ENCODE data around the gene GXYLT1. TPM values are rescaled to one million over a fixed set of nuclear protein-coding genes. Genes with fewer than 3 reads are reported as not detected.

The GXYLT1 gene
- polyA plus RNA-seq, 1 of the 3 experiments (the other 2 are of a cell fraction): 5.0 TPM

DNA sequence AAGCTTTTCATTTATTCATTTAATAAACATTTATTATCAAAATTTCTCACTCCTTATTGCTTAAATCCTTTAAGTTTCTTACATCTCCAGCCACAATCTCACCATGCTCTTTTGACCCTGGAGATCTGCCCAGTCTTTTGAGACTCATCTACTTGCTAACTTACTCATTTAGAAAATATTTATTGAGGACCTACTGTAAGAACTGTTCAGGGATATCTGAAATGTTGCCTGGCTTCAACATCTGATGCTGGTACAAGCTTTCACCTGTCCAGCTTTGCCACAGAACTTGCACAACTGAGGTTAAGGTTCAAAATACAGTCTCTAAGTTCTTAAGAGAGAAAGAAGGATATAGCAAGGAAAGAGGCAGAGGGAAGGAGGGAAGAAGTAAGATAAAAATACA lies 17.5 kb upstream of the GXYLT1 start:
- POLR2A ChIA-PET: no interaction called here

DNA sequence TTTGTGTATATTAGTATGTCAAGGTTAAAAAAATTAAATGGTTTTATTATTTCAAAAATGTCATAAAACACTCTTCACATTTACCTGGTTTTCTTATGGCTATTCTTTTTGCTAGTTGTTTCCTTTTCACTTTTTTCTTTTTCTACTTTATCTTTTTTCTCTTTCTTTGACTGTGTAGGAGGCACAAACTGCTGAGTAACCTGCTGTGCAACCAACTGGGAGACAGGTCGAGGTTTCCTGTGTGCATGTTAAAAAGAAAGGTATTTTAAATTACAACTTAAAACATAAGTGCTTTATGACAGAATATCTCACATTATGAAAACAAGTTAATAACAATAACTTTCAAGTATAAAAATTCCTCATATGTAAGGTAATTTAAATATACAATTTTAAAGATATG lies 16.9 kb upstream of the GXYLT1 start:
- Histone ChIP-seq H4K20me1 (ENCODE audit: insufficient read depth) (no peaks in the 10 kb centered on the region), H3K27me3 (ENCODE audit: insufficient read depth) (no peaks in the 10 kb centered on the region), H3K9me2 (no peaks in the 10 kb centered on the region), H2AFZ (ENCODE audit: low read depth) (no peak overlapping the region), H3F3A (replicated peaks; ENCODE audit: insufficient read depth) (peaks cover 18% of the 10 kb centered on the region), H3K9ac (no peak overlapping the region), H3K4me3 (ENCODE audit: low read depth in 2 of 2, low read length in 1 of 2) (no peak overlapping the region), H3K79me2 (ENCODE audit: insufficient read depth) (no peaks in the 10 kb centered on the region; the same call in 1 of the 2 replicates), H3K27ac (ENCODE audit: low read depth in 2 of 2, low read length in 1 of 2) (no peak overlapping the region), H3K9me3 (no peaks in the 10 kb centered on the region), H3K36me3 (replicated peaks in 1 of 2; ENCODE audit: control insufficient read depth in 1 of 2, insufficient read depth in 2 of 2, low read length in 1 of 2) (peaks cover 35 to 36% of the 10 kb centered on the region in 2 experiments), H3K4me2 (no peak overlapping the region), H3K4me1 (ENCODE audit: control insufficient read depth in 1 of 2, insufficient read depth in 2 of 2, low read depth in 1 of 2, low read length in 1 of 2) (peaks cover 0 to 23% of the 10 kb centered on the region in 2 experiments; a peak in 2 of 4 replicates)
- 83% methylated on average over 1 of the region's 1 CpG for WGBS (ENCODE audit: low lambda C conversion rate)
- ChIA-PET CTCF (interaction anchor here (1.1 kb wide), 1 partner anchor 211 kb away, joined by 3 read pairs; no protein-coding TSS in a partner anchor), POLR2A (no interaction called here)
- no peak for DNase-seq
- TF ChIP-seq SMC3 (IDR thresholded peaks at IDR 0.05; ENCODE audit: low read depth, low read length) (no peak), RCOR1 (IDR thresholded peaks at IDR 0.05; ENCODE audit: low read length) (no peak), POLR2AphosphoS5 (IDR thresholded peaks at IDR 0.05; ENCODE audit: low read depth, low read length) (no peak), EZH2phosphoT487 (IDR thresholded peaks at IDR 0.05; ENCODE audit: borderline replicate concordance, low read depth) (no peak), ELF1 (IDR thresholded peaks at IDR 0.05) (no peak), EP300 (IDR thresholded peaks at IDR 0.05; ENCODE audit: borderline replicate concordance in 1 of 2, low read depth in 1 of 2, low read length in 1 of 2) (no peak), NFIC (IDR thresholded peaks at IDR 0.05; ENCODE audit: borderline replicate concordance) (no peak), TAF1 (IDR thresholded peaks at IDR 0.05; ENCODE audit: borderline replicate concordance, low read depth, low read length) (no peak), SIN3A (IDR thresholded peaks at IDR 0.05; ENCODE audit: borderline replicate concordance, low read depth, low read length) (no peak), GATA2 (CRISPR knock-in tag; IDR thresholded peaks at IDR 0.05) (no peak)
- TF ChIP-seq, protein P1, sequence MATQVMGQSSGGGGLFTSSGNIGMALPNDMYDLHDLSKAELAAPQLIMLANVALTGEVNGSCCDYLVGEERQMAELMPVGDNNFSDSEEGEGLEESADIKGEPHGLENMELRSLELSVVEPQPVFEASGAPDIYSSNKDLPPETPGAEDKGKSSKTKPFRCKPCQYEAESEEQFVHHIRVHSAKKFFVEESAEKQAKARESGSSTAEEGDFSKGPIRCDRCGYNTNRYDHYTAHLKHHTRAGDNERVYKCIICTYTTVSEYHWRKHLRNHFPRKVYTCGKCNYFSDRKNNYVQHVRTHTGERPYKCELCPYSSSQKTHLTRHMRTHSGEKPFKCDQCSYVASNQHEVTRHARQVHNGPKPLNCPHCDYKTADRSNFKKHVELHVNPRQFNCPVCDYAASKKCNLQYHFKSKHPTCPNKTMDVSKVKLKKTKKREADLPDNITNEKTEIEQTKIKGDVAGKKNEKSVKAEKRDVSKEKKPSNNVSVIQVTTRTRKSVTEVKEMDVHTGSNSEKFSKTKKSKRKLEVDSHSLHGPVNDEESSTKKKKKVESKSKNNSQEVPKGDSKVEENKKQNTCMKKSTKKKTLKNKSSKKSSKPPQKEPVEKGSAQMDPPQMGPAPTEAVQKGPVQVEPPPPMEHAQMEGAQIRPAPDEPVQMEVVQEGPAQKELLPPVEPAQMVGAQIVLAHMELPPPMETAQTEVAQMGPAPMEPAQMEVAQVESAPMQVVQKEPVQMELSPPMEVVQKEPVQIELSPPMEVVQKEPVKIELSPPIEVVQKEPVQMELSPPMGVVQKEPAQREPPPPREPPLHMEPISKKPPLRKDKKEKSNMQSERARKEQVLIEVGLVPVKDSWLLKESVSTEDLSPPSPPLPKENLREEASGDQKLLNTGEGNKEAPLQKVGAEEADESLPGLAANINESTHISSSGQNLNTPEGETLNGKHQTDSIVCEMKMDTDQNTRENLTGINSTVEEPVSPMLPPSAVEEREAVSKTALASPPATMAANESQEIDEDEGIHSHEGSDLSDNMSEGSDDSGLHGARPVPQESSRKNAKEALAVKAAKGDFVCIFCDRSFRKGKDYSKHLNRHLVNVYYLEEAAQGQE (IDR thresholded peaks at IDR 0.05; ENCODE audit: low read depth, low read length): no peak
- TF ChIP-seq, protein P2, sequence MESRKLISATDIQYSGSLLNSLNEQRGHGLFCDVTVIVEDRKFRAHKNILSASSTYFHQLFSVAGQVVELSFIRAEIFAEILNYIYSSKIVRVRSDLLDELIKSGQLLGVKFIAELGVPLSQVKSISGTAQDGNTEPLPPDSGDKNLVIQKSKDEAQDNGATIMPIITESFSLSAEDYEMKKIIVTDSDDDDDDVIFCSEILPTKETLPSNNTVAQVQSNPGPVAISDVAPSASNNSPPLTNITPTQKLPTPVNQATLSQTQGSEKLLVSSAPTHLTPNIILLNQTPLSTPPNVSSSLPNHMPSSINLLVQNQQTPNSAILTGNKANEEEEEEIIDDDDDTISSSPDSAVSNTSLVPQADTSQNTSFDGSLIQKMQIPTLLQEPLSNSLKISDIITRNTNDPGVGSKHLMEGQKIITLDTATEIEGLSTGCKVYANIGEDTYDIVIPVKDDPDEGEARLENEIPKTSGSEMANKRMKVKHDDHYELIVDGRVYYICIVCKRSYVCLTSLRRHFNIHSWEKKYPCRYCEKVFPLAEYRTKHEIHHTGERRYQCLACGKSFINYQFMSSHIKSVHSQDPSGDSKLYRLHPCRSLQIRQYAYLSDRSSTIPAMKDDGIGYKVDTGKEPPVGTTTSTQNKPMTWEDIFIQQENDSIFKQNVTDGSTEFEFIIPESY (IDR thresholded peaks at IDR 0.05; ENCODE audit: borderline replicate concordance, low read depth): no peak

More for the DNA sequence above, 17.5 kb upstream of the GXYLT1 start:
- no peak overlapping the region for H3K4me3 ChIP-seq (ENCODE audit: low read depth in 2 of 2, low read length in 1 of 2)
- CTCF ChIA-PET: no interaction called here
- H3K79me2 ChIP-seq (ENCODE audit: insufficient read depth): no peaks in the 10 kb centered on the region; the same call in 1 of the 2 replicates
- H3K27ac ChIP-seq (ENCODE audit: low read depth in 2 of 2, low read length in 1 of 2): peak overlapping the region in 1 of 2 experiments; percentile 21; a peak in 1 of 4 replicates
- no peaks in the 10 kb centered on the region for H3K27me3 ChIP-seq (ENCODE audit: insufficient read depth)
- no peak overlapping the region for H3K9ac ChIP-seq
- H3K9me2 ChIP-seq: no peaks in the 10 kb centered on the region
- peak overlapping the region; percentile 15; the same call in 1 of the 2 replicates for H3K4me2 ChIP-seq
- H3K4me1 ChIP-seq (ENCODE audit: control insufficient read depth in 1 of 2, insufficient read depth in 2 of 2, low read depth in 1 of 2, low read length in 1 of 2): peaks cover 0 to 23% of the 10 kb centered on the region in 2 experiments; a peak in 2 of 4 replicates
- H3F3A ChIP-seq (replicated peaks; ENCODE audit: insufficient read depth): peaks cover 18% of the 10 kb centered on the region
- no peaks in the 10 kb centered on the region for H4K20me1 ChIP-seq (ENCODE audit: insufficient read depth)
- DNase-seq: no peak
- H2AFZ ChIP-seq (ENCODE audit: low read depth): no peak overlapping the region
- peaks cover 35 to 36% of the 10 kb centered on the region in 2 experiments for H3K36me3 ChIP-seq (replicated peaks in 1 of 2; ENCODE audit: control insufficient read depth in 1 of 2, insufficient read depth in 2 of 2, low read length in 1 of 2)
- TF ChIP-seq GATA2 (CRISPR knock-in tag; IDR thresholded peaks at IDR 0.05): no peak
- TF ChIP-seq, protein P3, sequence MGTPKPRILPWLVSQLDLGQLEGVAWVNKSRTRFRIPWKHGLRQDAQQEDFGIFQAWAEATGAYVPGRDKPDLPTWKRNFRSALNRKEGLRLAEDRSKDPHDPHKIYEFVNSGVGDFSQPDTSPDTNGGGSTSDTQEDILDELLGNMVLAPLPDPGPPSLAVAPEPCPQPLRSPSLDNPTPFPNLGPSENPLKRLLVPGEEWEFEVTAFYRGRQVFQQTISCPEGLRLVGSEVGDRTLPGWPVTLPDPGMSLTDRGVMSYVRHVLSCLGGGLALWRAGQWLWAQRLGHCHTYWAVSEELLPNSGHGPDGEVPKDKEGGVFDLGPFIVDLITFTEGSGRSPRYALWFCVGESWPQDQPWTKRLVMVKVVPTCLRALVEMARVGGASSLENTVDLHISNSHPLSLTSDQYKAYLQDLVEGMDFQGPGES (IDR thresholded peaks at IDR 0.05; ENCODE audit: low read depth, low read length): no peak
- peak; percentile 13; the same call in 1 of the 2 replicates for TF ChIP-seq JUND (IDR thresholded peaks at IDR 0.05)
- TF ChIP-seq NRF1 (IDR thresholded peaks at IDR 0.05; ENCODE audit: low read depth, low read length): no peak
- TF ChIP-seq RXRA (IDR thresholded peaks at IDR 0.05; ENCODE audit: borderline replicate concordance, low read depth): 0 out of 2 replicates have a peak, but pooled peaks have one; percentile 15
- TF ChIP-seq SIN3A (IDR thresholded peaks at IDR 0.05; ENCODE audit: borderline replicate concordance, low read depth, low read length): no peak
- no peaks in the 10 kb centered on the region for H3K9me3 ChIP-seq
